H1 (cell line): ENCODE data around the gene CMKLR1. TPM values are rescaled to one million over a fixed set of nuclear protein-coding genes. Genes with fewer than 3 reads are reported as not detected.

Experiments used
- CTCF ChIA-PET: fragments of 300-600 bp; sonication (Branson Sonifier 250); formaldehyde crosslinking; loops from one replicate; lab custom pipeline; 2021; ENCODE audit not compliant: partially characterized antibody; lab: Charles Lee
- POLR2A ChIA-PET: fragments of 300-600 bp; sonication (Branson Sonifier 250); formaldehyde crosslinking; loops from one replicate; lab custom pipeline; 2021; ENCODE audit warnings: inconsistent platforms; ENCODE audit not compliant: partially characterized antibody; lab: Charles Lee
- DNase-seq, 2 experiments: peaks; one replicate each; pipeline versions ENCODE4 v3.0.0 to v3.0.0-alpha.2; 2010 to 2022; ENCODE audit warnings: low spot score in 2 of 2, low read depth in 1 of 2, mixed read lengths in 1 of 2
- FAIRE-seq: peaks from 2 replicates; lab custom pipeline; 2011; peaks lifted over from hg19 to GRCh38; lab: Jason Lieb, UNC
- H2AFZ ChIP-seq: 2 replicates; pipeline ENCODE4 v1.8.1; 2012; ENCODE audit warnings: low read length, inconsistent platforms
- H2AK5ac ChIP-seq: 2 replicates; pipeline ENCODE4 v1.6.1; 2013; ENCODE audit warnings: low read depth, low read length
- H2BK120ac ChIP-seq: replicated peaks from 2 replicates; pipeline ENCODE3; 2013; ENCODE audit warnings: low read depth, low read length, inconsistent platforms
- H2BK12ac ChIP-seq: 2 replicates; pipeline ENCODE4 v1.6.1; 2013; ENCODE audit warnings: low read depth, low read length
- H2BK15ac ChIP-seq: 2 replicates; pipeline ENCODE4 v1.6.1; 2013; ENCODE audit warnings: low read length
- H2BK20ac ChIP-seq: 2 replicates; pipeline ENCODE4 v1.6.1; 2013; ENCODE audit warnings: low read length
- H2BK5ac ChIP-seq: 2 replicates; pipeline ENCODE4 v1.6.1; 2013; ENCODE audit warnings: low read depth, low read length
- H3K14ac ChIP-seq: 2 replicates; pipeline ENCODE4 v1.6.1; 2013; ENCODE audit warnings: inconsistent platforms; ENCODE audit not compliant: insufficient read length
- H3K18ac ChIP-seq: 2 replicates; pipeline ENCODE4 v1.6.1; 2013; ENCODE audit warnings: low read length; ENCODE audit errors: extremely low read depth
- H3K23ac ChIP-seq: 2 replicates; pipeline ENCODE4 v1.6.1; 2013; ENCODE audit warnings: inconsistent platforms; ENCODE audit not compliant: insufficient read length
- H3K23me2 ChIP-seq: 2 replicates; pipeline ENCODE4 v1.6.1; 2013; ENCODE audit warnings: low read depth, low read length
- H3K27ac ChIP-seq: 2 replicates; pipeline ENCODE4 v1.6.1; 2011; ENCODE audit warnings: low read depth, low read length, inconsistent platforms
- H3K27me3 ChIP-seq, 4 experiments: replicated peaks in 1 of 4; 1 replicate in 1 of 4; 2 replicates in 3 of 4; pipeline versions ENCODE4 v1.6.1 to v1.8.1; 2011 to 2013; ENCODE audit warnings: low read length in 3 of 4, mild to moderate bottlenecking in 3 of 4, inconsistent platforms in 2 of 4, mixed read lengths in 2 of 4, moderate library complexity in 1 of 4; ENCODE audit not compliant: control insufficient read depth in 3 of 4, insufficient read depth in 3 of 4; ENCODE audit errors: extremely low read depth in 1 of 4
- H3K36me3 ChIP-seq, 4 experiments: 2 replicates each; pipeline versions ENCODE4 v1.6.1 to v1.8.1; 2011 to 2013; ENCODE audit warnings: mild to moderate bottlenecking in 4 of 4, low read length in 3 of 4, moderate library complexity in 2 of 4, control low read depth in 1 of 4, inconsistent platforms in 1 of 4; ENCODE audit not compliant: insufficient read depth in 4 of 4, control insufficient read depth in 2 of 4
- H3K4ac ChIP-seq: replicated peaks from 2 replicates; pipeline ENCODE3; 2013; ENCODE audit warnings: low read length, low read depth, mixed read lengths, inconsistent platforms; ENCODE audit not compliant: insufficient read length
- H3K4me1 ChIP-seq, 4 experiments: replicated peaks in 1 of 4; 1 replicate in 1 of 4; 2 replicates in 3 of 4; pipeline versions ENCODE4 v1.6.1 to v1.8.1; 2011 to 2013; ENCODE audit warnings: low read length in 3 of 4, inconsistent platforms in 2 of 4, mixed read lengths in 1 of 4; ENCODE audit not compliant: insufficient read depth in 4 of 4, control insufficient read depth in 3 of 4
- H3K4me2 ChIP-seq, 2 experiments: 2 replicates each; pipeline versions ENCODE4 v1.6.1 to v1.8.1; 2011 to 2013; ENCODE audit warnings: low read depth in 2 of 2, low read length in 2 of 2, control low read depth in 1 of 2, inconsistent platforms in 1 of 2, mild to moderate bottlenecking in 1 of 2; ENCODE audit not compliant: insufficient read depth in 1 of 2
- H3K4me3 ChIP-seq, 4 experiments: fragments of 200-600, 300-600 bp in 1 of 4; sonication (generic), shearing (Covaris generic), sonication (Bioruptor Twin) in 1 of 4; 2 replicates each; pipeline versions ENCODE4 v1.5.1 to v1.8.1; 2011 to 2016; ENCODE audit warnings: low read length in 4 of 4, low read depth in 3 of 4, control low read depth in 2 of 4, inconsistent platforms in 2 of 4, mild to moderate bottlenecking in 2 of 4, mixed read lengths in 1 of 4, moderate library complexity in 1 of 4; ENCODE audit not compliant: insufficient read depth in 2 of 4; ENCODE audit errors: extremely low read depth in 1 of 4
- H3K56ac ChIP-seq: replicated peaks from 2 replicates; pipeline ENCODE3; 2013; ENCODE audit warnings: low read depth, mild to moderate bottlenecking, mixed read lengths, low read length, inconsistent platforms; ENCODE audit not compliant: insufficient read length
- H3K79me1 ChIP-seq: 2 replicates; pipeline ENCODE4 v1.6.1; 2013; ENCODE audit warnings: low read depth, low read length, control low read depth
- H3K79me2 ChIP-seq, 2 experiments: 2 replicates each; pipeline versions ENCODE4 v1.6.1 to v1.8.1; 2012 to 2013; ENCODE audit warnings: low read length in 2 of 2, mild to moderate bottlenecking in 2 of 2, inconsistent platforms in 1 of 2; ENCODE audit not compliant: insufficient read depth in 2 of 2, control insufficient read depth in 1 of 2
- H3K9ac ChIP-seq, 4 experiments: replicated peaks in 1 of 4; 1 replicate in 1 of 4; 2 replicates in 3 of 4; pipeline versions ENCODE4 v1.6.1 to v1.8.1; 2011 to 2013; ENCODE audit warnings: low read depth in 3 of 4, low read length in 3 of 4, control low read depth in 2 of 4, mild to moderate bottlenecking in 2 of 4, moderate library complexity in 2 of 4, inconsistent platforms in 1 of 4; ENCODE audit errors: extremely low read depth in 1 of 4
- H3K9me3 ChIP-seq, 2 experiments: 2 replicates each; pipeline versions ENCODE4 v1.6.1 to v1.8.1; 2012 to 2013; ENCODE audit warnings: mild to moderate bottlenecking in 2 of 2, moderate library complexity in 2 of 2, control low read depth in 1 of 2, inconsistent platforms in 1 of 2, low read depth in 1 of 2, low read length in 1 of 2, mixed read lengths in 1 of 2; ENCODE audit not compliant: insufficient read depth in 2 of 2
- H4K20me1 ChIP-seq, 2 experiments: replicated peaks in 1 of 2; 2 replicates each; pipeline versions ENCODE3 to v1.8.1; 2011 to 2013; ENCODE audit warnings: inconsistent platforms in 2 of 2, low read length in 2 of 2, mild to moderate bottlenecking in 1 of 2; ENCODE audit not compliant: insufficient read depth in 2 of 2, control insufficient read depth in 1 of 2
- H4K5ac ChIP-seq: 2 replicates; pipeline ENCODE4 v1.6.1; 2013; ENCODE audit warnings: low read length, low read depth, mixed read lengths, inconsistent platforms; ENCODE audit not compliant: insufficient read length
- H4K8ac ChIP-seq: 2 replicates; pipeline ENCODE4 v1.8.0; 2013; ENCODE audit warnings: mild to moderate bottlenecking, moderate library complexity, low read length, inconsistent platforms; ENCODE audit not compliant: insufficient read depth; ENCODE audit errors: extremely low read depth
- H4K91ac ChIP-seq: replicated peaks from 2 replicates; pipeline ENCODE3; 2013; ENCODE audit warnings: low read length, mixed read lengths, inconsistent platforms; ENCODE audit not compliant: insufficient read length
- CHD1 ChIP-seq: IDR thresholded peaks from 2 replicates; pipeline ENCODE4 v1.6.1; 2012; ENCODE audit warnings: low read depth, low read length, improper control_type of control experiment
- KDM1A ChIP-seq: fragments of 200-600, 300-600 bp; sonication (generic); IDR thresholded peaks from 2 replicates; pipeline ENCODE4 v1.7.1; 2016; ENCODE audit warnings: mild to moderate bottlenecking, low read length, borderline replicate concordance
- WGBS, 2 experiments: shearing (Covaris generic) in 1 of 2; methylation state at CpG; one replicate each; pipeline versions ENCODE4 v1.1.6 to v1.1.7; 2013 to 2015; ENCODE audit warnings: low lambda C conversion rate in 2 of 2, mixed read lengths in 2 of 2, inconsistent platforms in 1 of 2, low coverage in 1 of 2, missing lambda C conversion rate in 1 of 2; ENCODE audit not compliant: insufficient replicate concordance in 2 of 2, insufficient coverage in 1 of 2, insufficient read length in 1 of 2; ENCODE audit errors: extremely low coverage in 1 of 2, missing lambda C conversion rate in 1 of 2; 5-methylcytosine and 5-hydroxymethylcytosine counted together
- polyA plus RNA-seq, 7 experiments: library from polyadenylated mRNA; depleted of rRNA in 3 of 7; stranded (reverse) in 5 of 7; unstranded in 2 of 7; fragments of >200 nt in 5 of 7; fragments of 200-250 nt in 2 of 7; gene quantifications; 1 replicate in 5 of 7; 2 replicates in 1 of 7; 4 replicates in 1 of 7; pipeline versions ENCODE4 v1.2.1 to v1.2.3, GENCODE V29; 2011 to 2013; ENCODE audit warnings: missing spikeins in 2 of 7, mixed read lengths in 2 of 7
- total RNA-seq: library from RNA; stranded (reverse); fragmentation: NEBNext Ultra II Directional; extraction: Animal tissue kit (Norgen Biotek cat#: 25700); gene quantifications from 2 replicates; pipeline ENCODE4 v1.2.1, GENCODE V29; 2021

CMKLR1 gene
- total and polyA plus RNA-seq, 2 of the 8 experiments (the other 6 are each of a cell fraction or from before 2014, with no cell fraction given): 2.1 to 2.8 TPM

GRCh38 chr12:108297424-108297823 is 41.7 kb downstream of the CMKLR1 start:
- Histone ChIP-seq H3K27ac (no peak overlapping the region), H3K23ac (no peak overlapping the region), H2BK20ac (no peak overlapping the region), H3K4me2 (no peak overlapping the region), H4K8ac (no peak overlapping the region), H3K14ac (no peak overlapping the region), H3K4ac (no peak overlapping the region), H3K4me3 (no peak overlapping the region), H2BK5ac (no peak overlapping the region), H4K91ac (no peak overlapping the region), H2AFZ (no peak overlapping the region), H2BK120ac (no peak overlapping the region), H4K5ac (no peak overlapping the region), H3K23me2 (no peaks in the 10 kb centered on the region), H3K79me1 (no peaks in the 10 kb centered on the region), H3K18ac (no peak overlapping the region), H2BK12ac (no peak overlapping the region), H3K9ac (no peak overlapping the region), H3K56ac (no peak overlapping the region), H3K79me2 (no peaks in the 10 kb centered on the region), H3K36me3 (no peaks in the 10 kb centered on the region), H4K20me1 (no peaks in the 10 kb centered on the region), H2AK5ac (no peak overlapping the region), H3K4me1 (peaks cover 0 to 4% (median 2%) of the 10 kb centered on the region in 4 experiments; a peak in 4 of 7 replicates), H3K9me3 (no peaks in the 10 kb centered on the region), H3K27me3 (no peaks in the 10 kb centered on the region), H2BK15ac (no peak overlapping the region)
- WGBS, 2 experiments: 90% methylated on average over 2 of the region's 2 CpGs; no CpG with 5 or more reads in 1 of the 2 experiments
- no peak for DNase-seq
- FAIRE-seq: no peak
- TF ChIP-seq KDM1A: peak; percentile 83
- TF ChIP-seq CHD1: no peak
- CTCF ChIA-PET: interaction anchor here (1.0 to 1.1 kb wide), 2 partner anchors 16 to 304 kb away, joined by 3 read pairs; no protein-coding TSS in a partner anchor
- POLR2A ChIA-PET: no interaction called here
